ENCODE measurements around the gene GRIA1.

GRIA1 gene

DNA sequence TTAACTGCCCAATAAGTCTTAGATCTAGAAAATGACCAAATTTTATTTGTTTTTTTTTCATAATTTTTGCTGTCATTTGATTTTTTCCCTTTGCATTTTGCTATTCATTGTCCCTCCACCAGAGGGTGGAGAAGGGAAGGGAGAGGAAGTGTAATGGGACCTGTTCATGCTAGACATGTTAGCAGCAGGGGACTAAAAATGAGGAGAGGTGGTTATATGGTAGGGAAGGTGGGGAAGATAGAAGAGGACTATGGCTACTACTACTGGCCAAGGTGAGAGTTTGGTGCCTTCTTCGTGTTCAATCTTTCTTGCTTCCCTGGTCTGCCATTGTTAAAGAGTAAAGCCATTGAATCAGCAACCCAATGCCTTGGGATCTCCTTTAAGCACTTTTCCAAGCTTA is 6.4 kb downstream of the GRIA1 start:
- DNase-seq (ENCODE audit: low read depth in 2 of 2, low spot score in 1 of 2): no peak

DNA sequence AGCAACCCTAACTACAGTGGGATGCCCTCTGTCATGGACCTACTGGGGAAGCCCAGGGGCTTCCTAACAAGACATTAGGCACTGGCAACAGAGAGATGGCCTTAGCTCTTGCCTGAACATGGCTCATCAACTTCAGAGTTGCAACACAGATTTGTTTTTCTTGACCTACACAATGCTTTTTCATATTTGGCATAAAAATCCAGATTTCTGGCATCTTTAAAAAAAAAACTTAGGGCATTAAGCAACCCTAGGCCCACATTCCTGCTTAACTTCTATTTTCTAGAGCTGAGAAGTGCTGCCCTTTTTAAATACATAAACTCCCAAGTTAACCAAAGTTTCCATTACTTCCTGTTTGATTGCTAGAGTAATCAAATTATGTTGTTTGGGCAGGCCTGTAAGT is 8.0 kb downstream of the GRIA1 start:
- no peak for DNase-seq (ENCODE audit: low read depth in 2 of 2, low spot score in 1 of 2)

DNA sequence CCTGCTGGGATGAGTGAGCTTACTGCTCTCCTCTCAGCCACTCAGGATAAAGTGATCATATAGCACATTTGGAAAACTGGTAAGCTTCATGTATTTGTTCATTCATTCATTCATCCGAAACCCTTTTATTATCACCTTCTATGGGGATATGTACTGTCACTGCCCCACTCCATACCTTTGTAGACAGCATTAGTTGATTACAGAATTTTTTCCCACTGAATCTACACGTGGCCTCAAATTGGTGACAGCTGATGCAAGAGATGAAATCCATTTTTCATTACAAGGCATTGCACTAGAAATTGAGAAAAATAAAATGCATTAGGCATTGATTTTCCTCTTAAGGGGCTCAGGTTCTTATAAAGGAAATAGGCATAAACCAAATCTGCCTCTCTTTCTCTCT is 9.7 kb downstream of the GRIA1 start:
- DNase-seq (ENCODE audit: low read depth in 2 of 2, low spot score in 1 of 2): no peak

DNA sequence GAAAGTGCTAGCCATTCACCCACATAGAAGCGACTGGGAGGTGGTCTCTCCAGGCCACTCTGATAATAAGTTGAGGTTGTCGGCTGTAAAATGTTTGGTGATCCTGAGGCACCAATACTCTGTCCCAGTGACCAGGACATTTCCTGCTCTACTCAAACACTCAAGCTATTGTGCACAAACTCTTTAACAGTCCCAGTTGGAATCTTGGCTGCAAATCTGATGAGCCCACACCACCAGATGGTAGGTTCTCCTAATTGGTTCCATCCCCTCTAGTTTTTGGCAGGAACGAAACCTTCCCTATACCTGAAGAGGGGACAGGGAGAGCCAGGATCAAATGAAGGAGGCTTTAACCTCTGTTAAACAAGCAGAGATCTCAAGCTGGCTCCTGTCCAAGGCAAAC is 14.3 kb downstream of the GRIA1 start:
- no peak for DNase-seq (ENCODE audit: low read depth in 2 of 2, low spot score in 1 of 2)

DNA sequence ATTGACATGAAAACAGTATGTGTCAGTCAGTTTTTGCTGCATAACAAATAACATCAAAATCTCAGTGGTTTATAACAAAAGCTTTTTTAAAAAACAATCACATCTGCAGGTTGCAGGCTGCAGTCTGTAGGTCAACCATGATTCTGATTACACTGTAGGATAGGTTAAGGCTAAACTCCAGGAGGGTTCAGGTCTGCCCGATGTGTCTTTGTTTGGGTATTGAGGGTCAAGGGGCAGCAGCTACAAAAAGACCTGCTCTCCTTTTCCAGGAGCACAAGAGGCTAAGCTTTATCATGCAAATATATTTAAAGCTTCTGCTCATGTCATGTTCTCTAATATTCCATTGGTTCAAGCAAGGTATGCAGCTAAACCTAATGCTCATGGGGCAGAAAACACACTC is 18.2 kb downstream of the GRIA1 start:
- DNase-seq (ENCODE audit: low read depth in 2 of 2, low spot score in 1 of 2): no peak

DNA sequence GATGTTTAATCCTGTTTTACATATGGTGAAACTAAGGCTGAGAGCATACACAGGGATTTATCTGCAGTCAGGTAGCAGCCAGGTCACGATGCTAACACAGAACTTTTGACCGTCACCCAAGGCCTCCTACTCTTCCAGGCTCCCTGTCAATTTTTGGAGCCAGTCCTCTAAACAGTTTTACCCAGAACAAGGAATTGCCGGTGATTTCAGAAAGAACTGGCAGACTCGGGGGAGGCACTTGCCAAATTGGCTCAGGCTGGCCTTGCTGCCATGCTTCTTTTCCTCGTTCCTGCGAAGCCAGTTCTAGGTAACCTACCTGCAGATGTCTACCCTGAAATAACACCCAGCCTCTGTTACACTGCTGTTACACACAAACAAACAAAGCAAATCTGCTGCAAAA is 21.2 kb downstream of the GRIA1 start:
- DNase-seq (ENCODE audit: low read depth in 2 of 2, low spot score in 1 of 2): no peak

DNA sequence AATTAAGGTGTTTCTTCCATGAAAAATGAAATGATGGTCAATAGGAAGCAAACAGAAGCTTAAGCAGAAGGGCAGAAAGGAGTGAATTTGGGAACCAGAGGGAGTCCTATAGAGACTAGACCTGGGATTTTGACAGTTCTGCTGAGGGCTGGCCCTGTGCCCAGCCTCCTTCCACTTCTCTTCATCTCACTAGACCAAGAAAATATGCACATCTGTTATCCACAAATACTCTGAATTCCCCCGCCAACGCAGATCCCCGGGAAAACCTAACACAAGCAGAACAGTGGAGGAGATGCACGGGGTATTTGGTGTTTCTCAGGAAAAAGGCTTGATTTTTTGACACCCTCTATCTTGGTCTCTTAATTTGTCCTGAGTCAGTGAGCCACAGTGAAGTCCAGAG is 22.7 kb downstream of the GRIA1 start:
- no peak for DNase-seq (ENCODE audit: low read depth in 2 of 2, low spot score in 1 of 2)

DNA sequence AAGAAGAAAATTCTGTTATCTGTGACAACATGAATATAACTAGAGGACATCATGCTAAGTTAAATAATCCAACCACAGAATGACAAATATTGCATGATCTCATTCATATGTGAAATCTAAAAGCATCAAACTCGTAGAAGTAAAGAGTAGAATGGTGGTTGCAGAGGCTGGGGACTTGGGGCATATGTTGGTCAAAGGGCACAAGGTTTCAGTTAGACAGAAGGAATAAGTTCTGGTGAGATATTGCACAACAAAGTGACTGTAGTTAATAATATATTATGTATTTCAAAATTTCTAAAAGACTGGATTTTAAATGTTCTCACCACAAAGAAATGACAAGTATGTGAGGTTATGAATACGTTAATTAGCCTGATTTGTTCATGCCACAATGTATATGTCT is 24.8 kb downstream of the GRIA1 start:
- DNase-seq (ENCODE audit: low read depth in 2 of 2, low spot score in 1 of 2): no peak

DNA sequence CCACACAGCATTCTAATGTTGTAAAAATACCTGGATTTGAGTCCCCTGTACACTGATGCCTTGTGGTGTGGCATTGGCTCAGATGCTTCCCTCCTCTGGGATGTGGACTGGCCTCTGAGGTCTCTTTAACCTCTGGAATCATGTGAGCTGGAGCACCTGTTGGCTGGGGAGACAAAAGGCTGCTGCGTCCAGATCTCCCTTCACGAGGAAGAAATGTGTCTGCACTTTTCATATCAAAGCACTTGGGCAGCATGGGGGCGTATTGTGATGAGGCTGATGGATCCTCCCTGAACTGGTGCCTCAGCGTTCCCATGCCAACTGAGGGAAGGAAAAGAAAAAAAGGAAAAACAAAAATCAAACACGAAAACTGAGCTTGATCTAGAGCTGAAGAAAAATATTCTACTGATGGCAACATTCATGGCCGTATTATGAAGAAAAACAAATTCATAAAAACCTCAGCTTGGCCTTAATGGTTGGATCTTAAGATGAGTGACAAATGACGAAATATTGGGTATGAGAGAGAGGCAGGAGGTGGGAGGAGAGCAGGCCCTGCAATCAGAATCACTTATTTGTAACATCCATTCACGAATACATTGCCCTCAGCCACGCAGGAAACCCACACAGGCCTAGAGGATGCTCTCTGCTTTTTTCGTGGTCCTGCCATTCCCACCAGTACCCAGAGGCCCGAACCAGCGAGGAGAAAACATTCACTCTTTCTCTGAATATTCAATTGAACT is 26.2 kb downstream of the GRIA1 start:
- DNase-seq (ENCODE audit: low read depth in 2 of 2, low spot score in 1 of 2): no peak

DNA sequence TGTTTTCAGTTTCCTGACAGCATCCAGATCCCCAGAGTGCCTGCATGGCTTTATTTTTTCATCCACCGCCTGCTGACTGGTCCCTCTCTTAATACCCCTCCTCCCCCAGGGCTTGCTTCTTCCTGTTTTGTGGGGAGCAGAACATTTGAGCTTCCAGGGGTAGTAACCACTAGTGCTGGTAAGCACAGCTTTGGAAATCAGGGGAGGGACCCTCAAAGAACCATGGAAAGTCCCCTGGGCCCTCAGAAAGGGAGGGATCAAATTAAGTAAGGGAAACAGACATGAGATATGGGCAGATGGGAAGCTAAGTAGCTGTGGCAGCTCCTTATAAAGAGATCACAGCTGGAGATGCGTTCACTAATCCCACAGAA is 26.8 kb downstream of the GRIA1 start:
- no peak for DNase-seq (ENCODE audit: low read depth in 2 of 2, low spot score in 1 of 2)

DNA sequence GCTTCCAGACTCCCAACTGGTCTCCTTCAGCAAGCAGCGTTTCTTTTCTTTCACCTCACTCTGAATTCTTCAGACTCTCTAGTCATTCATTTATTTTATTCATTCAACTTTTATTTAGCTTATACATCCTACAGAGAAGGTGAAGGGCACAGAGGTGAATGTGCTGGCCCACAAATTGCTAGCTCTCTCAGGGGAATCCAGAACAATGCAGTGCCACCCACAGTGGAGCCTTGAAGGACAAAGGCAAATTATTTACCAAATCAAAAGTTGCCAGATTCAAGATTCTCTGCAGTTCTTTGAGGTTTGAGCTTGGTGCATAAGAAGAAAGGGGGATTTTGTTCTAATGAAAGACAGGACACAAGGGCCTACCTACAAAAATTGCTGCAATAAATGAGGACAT is 29.7 kb downstream of the GRIA1 start:
- DNase-seq (ENCODE audit: low read depth in 2 of 2, low spot score in 1 of 2): no peak

DNA sequence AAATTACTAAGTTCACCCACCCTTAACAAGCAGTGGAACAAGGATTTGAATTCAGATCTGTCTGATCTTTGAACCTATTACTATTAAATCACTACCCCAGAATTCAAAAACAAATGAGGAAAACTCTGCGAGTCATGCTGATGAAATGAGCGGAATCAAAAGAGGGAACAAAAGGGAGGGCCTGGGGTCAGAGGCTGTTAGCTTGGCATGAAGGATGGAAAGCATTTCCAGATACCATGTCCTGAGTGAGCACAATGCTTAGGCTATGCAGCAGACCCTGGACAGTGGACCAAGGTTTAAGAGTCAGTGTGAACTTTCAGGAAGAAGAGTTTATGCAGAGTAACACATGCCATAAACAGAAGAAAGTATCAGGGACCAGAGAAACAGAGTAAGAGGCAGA is 30.5 kb downstream of the GRIA1 start:
- no peak for DNase-seq (ENCODE audit: low read depth in 2 of 2, low spot score in 1 of 2)

DNA sequence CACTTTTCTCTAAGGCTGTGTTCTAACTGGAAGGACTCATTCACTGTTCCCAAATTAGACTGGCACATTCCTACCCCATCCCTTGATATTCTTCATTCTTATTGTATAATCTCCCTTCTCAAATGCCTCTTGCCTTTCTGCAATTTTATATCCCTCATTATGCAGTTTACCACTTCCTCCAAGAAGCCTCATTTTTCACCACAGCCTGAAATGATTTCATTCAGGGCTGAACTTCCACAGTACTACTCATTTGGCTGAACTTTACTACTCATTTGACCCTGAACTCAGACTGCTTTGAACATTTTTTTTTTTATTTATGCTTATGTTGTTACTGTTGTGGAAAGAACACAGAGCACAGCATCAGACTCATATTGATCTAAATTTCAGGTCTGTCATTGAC is 32.7 kb downstream of the GRIA1 start:
- no peak for DNase-seq (ENCODE audit: low read depth in 2 of 2, low spot score in 1 of 2)

DNA sequence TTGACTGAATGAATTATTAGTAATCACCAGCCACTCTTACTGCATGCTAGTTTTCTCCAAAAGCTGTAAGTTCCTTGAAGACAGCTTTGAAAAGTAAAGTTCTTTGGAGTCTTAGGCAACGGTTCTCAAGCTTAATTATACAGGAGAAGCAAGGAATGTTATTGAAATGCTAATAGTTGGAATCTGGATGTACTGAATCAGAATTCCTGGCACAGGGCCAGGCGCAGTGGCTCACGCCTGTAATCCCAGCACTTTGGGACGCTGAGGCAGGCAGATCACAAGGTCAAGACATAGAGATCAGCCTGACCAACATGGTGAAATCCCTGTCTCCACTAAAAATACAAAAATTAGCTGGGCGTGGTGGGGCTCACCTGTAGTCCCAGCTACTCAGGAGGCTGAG is 33.4 kb downstream of the GRIA1 start:
- DNase-seq (ENCODE audit: low read depth in 2 of 2, low spot score in 1 of 2): no peak

DNA sequence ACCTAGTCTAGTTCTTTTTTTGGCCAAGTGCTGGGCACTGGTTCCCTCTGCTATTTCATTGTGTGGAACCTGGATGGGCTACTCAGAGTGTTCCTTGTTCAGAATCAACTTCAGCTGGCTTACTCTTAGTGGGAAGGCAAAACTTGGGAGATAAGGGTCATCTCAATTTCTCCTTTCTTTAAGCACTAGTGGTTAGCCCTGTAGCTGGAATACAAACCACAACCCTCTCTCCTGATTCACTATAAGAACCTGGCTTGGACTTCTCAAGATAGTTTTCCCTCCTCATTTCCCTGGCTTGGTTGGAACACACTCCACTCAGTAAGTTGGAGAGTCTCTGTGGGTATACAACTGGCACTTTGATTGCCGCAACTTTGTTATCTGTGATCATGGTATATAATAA is 35.1 kb downstream of the GRIA1 start:
- no peak for DNase-seq (ENCODE audit: low read depth in 2 of 2, low spot score in 1 of 2)

DNA sequence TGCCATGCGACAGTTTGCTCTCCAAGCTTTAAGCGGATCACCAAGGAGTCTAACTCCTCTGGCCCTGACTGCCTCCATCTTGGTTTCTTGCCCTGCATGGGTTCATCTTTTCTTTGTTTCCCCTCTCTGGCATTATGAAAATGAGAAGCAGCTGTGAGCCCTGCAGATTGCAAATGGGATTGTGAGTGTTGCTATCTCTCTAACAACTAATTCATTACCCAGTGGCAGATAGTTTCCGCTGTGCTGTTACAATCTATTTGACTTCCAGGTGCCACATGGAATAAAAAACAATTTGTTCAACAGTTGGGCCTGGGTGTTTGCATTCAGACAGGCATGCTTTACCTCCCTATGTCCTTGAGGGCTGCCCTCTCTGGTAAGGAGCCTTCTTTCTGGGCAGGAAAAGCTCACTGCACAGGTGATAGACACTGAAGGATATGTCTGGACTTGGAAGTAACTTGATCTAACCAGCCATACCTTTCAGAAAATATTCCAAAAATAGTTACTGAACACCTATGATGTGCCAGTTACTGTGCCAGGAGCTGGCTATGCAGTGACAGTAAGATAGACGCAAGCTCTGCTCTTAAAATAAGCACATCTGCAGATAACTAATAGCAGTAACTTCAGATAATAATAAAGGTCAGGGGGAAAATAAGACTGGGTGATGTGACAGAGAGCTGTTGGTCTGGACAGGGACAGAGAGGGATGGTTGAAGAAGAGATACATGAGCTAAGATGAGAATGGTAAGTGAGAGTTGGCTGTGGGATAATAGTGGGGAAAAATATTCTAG is 40.1 kb downstream of the GRIA1 start:
- DNase-seq (ENCODE audit: low read depth in 2 of 2, low spot score in 1 of 2): no peak

DNA sequence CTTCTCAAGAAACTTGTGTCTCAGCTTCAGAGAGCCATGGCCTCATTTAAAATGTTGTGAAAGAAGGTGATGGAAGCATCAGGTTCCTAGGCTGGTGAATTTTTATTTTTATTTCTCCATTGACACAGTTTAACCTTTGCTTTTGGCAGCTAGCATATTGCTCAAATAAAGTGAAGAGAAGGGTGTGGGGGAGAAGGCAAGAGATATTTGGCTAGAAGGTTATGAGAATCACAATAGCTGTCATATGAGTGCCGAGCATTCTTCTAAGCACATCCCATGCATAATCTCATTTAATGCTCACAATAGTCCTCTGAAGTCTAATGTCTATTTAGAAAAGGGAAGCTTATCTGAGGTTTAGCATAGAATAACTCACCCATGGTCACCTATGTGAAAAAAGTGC is 43.1 kb downstream of the GRIA1 start:
- DNase-seq (ENCODE audit: low read depth in 2 of 2, low spot score in 1 of 2): no peak

DNA sequence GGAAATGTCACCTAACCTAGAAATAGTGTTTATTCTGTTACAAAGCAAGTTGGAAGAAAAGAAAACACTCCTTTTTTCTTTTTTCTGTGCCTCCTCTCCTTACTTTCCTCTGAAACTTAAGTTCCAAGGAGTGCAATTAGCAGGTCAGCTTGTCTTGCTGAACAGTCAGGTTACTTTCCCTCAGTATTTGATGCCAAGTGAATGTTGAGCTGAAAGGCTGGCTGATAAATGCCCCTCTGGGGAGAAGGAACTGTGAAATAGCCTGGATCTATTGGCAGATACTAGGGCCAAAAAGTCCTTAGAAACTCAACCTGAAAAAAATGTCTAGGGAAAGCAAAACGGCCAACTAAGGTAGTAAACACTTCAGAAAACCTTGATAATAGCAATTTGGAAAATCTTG is 43.6 kb downstream of the GRIA1 start:
- DNase-seq (ENCODE audit: low read depth in 2 of 2, low spot score in 1 of 2): no peak

DNA sequence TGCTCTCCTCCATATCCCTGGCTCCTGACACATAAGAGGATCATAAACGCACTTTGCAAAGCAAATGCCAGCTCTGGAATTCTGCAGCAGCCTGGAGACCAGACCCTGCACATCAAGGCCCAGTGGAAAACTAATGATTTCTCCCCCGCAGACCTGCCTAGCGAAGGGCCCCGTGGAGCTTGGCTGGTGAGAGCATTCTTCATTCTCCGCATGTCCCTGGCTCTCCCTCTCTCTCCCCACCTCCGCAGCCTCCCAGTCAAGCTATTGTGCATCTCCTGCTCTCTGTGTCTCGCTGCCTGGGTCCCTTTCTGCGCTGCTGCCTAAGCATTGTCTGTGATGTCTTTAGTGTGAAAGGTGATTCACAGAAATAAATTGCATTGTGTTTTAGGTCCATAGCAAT is 46.7 kb downstream of the GRIA1 start:
- DNase-seq (ENCODE audit: low read depth in 2 of 2, low spot score in 1 of 2): no peak

DNA sequence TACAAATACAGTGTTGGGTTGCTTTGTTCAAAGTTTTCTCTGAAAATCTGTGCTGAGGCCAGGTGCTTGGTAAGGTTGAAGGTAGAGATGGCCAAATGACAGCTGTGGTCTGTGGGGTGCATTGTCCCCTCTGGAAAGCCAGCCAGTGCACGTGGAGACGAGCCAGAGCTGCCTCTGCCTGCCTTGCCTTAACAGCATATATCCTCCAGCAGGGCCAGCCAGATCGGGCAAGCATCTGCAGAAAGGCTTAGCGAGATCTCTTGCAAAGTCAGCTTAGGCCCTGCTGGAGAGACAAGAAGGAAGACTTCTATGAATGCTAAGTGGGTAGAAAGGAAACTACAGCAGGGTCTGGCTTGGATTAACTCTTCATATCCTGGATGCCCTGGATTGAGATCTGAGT is 49.5 kb downstream of the GRIA1 start:
- no peak for DNase-seq (ENCODE audit: low read depth in 2 of 2, low spot score in 1 of 2)

DNA sequence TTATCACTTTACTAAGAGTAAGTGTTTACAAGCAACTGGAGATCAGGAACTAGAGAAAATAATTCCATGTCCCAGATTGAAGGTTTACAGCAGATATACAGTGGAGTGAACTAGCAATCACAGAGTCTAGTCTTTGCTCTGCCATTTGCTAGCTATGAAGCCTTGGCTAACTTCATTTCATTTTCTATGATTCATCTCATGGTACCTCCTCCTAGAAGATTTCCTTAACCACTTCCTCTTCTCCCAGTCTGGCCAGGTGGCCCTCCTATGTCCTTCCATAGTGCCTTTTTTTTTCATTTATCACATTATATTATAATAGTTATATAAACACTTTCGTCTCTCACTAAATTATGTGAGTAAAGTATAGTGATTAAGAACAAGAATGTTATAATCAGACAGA is 52.1 kb downstream of the GRIA1 start:
- DNase-seq (ENCODE audit: low read depth in 2 of 2, low spot score in 1 of 2): no peak

DNA sequence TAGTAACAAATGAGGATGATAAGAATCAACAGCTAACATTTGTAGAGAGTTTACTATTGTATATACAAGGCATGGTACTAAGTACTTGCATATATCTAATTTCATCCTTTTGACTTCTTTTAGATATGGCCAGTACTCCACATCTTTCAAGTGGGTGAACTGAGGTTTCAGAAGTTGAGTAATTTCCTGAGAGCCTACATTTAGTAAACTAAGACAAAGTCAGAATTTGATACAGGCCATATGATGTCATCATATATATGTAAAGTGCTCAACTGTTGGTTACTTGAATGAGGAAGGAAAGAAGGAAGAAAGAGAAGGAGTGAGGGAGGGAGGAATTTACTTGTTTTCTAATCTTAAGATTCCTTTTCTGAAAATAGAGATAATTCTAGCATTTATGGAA is 52.8 kb downstream of the GRIA1 start:
- no peak for DNase-seq (ENCODE audit: low read depth in 2 of 2, low spot score in 1 of 2)

DNA sequence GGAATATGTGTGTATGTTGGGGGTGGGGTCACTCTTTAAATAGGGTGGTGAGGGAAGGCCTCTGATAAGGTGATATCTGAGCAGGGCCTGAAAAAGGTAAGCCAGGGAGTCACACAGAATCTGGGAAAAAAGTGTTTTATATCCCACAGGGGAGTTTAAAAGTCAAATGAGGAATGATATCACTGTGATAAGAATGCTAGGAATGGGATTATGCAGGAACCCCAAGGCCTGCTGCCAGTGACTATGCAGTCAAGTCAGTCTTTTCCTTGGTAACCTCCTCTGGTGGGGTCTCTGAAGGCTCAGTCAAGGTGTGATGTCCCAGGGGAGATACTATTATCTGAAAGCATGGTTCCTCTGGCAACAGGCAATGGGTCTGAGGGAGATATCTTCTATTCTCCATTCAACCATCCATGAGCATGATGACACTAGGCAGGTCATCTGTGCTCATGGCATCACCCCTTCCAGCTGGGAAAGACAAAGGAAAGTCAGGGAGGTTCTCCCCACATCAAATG is 53.5 kb downstream of the GRIA1 start:
- DNase-seq (ENCODE audit: low read depth in 2 of 2, low spot score in 1 of 2): no peak
